Measurements from ENCODE around the gene LRRC7.

DNA sequence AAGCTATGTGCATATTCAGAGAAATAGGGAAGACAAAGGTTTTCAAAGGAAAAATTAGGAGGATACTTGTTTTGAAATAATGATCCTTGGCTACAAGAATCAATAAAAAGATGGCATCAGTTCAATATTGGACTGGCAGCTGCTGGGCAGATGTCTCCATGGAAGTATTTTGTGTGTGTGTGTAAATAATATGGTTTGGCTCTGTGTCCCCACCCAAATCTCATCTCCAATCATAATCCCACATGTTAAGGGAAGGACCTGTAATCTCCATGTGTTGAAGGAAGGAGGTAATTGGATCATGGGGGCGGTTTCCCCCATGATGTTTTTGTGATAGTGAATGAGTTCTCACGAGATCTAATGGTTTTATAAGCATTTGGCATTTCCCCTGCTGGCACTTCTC lies 40.4 kb upstream of the LRRC7 start:
- TF ChIP-seq, protein P1, sequence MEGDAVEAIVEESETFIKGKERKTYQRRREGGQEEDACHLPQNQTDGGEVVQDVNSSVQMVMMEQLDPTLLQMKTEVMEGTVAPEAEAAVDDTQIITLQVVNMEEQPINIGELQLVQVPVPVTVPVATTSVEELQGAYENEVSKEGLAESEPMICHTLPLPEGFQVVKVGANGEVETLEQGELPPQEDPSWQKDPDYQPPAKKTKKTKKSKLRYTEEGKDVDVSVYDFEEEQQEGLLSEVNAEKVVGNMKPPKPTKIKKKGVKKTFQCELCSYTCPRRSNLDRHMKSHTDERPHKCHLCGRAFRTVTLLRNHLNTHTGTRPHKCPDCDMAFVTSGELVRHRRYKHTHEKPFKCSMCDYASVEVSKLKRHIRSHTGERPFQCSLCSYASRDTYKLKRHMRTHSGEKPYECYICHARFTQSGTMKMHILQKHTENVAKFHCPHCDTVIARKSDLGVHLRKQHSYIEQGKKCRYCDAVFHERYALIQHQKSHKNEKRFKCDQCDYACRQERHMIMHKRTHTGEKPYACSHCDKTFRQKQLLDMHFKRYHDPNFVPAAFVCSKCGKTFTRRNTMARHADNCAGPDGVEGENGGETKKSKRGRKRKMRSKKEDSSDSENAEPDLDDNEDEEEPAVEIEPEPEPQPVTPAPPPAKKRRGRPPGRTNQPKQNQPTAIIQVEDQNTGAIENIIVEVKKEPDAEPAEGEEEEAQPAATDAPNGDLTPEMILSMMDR (IDR thresholded peaks at IDR 0.05), result no peak
- no peak for TF ChIP-seq POLR2A (IDR thresholded peaks at IDR 0.05)
